DMS 273 (cell line): ENCODE data around the gene GATB.

Experiments used
- DNase-seq: peaks from one replicate; lab custom pipeline; 2025; ENCODE audit not compliant: unreplicated experiment; lab: John Stamatoyannopoulos, UW

GATB gene

DNA sequence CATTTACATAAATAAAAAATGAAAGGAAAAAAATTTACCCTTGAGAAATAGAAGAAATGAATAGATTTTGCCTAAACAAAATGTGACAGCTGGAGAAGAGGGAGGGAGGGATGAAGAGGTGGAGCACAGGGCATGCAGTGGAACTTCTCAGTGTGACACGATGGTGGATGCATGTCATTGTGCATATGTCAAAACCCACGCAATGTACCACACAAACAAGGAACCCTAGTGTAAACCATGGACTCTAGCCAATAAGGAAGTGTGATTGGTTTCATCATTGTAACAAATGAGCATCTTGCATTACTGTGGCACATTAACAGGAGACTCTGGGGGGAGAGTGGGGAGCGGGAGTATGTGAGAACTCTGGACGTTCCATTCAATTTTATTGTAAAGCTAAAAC is 58.6 kb downstream of the GATB start:
- no peak for DNase-seq

DNA sequence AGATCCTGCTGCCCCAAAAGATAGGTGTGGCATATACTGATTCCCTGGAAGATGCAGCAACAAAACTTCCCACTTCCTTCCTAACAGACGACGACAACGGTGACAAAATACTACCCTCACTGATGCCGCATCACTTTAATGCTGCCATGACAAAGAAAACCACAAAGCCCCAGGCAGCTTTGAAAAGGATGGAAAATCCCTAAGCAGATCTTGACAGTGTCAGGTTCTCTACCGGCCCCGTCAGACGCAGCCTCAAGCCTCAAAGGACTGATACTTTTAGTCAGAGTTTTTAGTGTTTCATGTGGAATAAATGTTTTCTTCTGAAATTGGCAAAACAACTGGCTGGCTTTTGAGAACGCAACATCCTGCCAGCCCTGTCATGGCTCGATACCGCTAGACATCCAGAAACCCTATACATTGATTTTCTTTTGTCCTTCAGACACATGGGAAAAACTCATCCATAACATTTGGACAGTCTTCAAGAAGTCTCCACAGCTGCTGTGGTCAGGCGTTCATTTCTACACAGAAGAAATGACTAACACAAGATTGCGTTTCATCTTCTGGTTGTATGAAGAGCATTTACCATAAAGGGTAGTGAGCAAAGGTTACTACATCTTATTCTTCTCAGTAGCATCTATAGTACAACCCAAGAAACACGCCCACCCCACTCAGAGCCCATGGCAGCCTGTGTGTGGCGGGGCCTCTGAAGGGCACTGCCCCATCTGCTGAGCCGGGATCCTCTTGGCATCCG is 60.1 kb downstream of the GATB start:
- DNase-seq: no peak

DNA sequence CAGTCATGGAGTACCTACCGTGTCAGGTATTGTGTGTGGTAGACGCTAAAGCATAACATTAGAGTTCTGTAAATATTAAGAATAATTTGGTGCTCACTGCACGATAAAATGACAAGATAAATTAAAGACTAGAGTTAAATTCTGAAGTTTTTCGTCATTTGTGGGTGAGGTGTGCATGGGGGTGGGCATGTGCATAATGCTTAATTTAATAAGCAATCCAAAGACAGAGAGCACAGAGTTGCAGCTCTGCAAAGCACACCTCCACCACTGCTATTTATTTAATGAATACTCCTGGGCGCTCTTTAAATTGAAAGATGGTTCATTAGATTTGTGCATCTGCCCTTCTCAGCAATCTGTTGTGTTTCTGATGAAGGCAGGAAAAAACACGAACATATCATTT is 62.6 kb downstream of the GATB start:
- no peak for DNase-seq

DNA sequence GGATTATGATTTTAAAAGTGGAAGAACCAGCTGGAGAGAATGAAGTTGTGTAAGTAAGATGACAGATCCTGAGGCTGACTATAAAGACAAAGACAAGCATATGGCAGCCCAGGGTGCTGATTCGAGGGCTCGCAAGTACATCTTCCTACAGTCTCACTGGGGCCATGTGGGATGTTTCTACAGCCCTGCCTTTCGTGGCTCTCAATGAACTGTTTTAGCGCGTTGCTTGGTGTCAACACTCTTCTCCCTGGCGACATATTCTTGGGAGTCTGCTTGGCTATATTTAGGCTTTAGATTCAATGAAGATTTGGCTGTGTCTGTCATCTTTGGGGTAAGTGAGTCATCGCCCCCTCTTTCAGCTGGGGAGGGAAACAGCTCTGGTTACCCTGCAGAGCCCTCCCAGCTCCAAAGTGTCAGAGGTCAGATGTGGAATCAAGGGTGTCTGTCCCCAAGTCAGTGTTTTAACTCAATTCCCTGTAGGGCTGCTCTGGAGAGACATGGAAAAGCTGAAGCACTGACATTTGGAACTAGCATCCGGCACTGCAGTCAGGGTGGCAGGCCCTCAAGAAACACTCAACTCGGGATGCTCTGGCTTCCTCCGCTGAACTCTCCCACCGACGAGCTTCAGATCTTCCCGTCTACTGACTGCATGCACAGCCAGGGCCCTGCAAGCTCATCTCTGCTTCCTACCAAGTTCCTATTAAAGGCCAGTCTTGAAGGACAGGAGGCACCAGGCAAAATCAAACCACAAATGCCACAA is 65.7 kb downstream of the GATB start:
- no peak for DNase-seq

DNA sequence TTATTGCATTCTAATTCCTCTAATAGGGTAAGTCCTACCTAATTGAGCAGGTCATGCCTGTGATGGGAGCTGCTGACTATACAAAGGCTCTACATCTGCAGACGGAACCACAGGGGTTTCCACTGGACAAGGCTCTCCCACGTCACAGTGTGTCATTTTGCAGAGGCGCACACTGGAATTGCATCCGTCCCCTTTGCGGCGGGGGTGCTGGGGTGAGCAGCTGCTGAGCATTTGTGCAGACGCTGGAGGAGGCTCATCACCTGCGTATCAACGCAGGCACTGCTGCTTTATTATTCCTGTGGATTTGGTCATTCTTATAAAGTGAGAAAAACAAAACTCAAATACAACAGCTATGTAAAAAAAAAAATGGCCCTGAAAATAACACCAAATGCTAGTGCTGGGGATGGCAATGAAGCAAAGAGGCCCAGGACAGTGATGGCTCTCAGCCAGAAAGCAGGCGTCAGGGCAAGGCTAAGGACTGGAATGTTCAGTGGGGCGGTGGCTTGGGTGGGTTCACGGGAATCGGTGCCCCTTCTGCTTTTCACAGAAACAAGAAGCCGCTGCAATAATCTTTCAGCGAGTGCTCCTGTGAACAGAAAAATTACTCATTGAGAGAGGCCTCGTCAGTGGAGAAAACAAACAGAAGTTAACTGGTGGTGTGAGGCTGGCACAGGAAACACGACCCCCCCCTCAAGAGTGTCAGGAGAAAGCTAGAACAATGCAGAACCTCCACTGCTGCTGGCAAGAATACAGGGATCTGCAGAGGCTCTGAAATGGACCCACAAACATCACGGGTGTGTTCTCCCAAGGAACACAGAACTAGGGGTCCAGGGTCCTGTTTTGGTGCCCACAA is 67.8 kb downstream of the GATB start:
- DNase-seq: no peak

DNA sequence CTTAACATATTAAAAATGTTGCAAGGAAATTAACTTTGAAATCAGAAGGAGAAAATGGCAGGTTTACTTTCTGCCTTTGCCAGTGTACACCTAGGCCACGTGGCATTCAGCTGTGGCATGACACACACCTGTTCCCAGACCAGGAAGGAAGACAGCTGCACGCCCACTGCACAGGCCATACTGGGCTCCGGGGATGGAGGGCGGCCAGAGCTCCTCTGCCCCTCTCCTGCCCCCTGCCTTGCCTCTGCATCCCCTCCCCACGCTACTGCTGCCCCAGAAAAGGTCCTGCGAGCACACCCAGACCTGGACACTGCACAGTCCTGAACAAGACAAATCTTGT is 68.4 kb downstream of the GATB start:
- DNase-seq: no peak

DNA sequence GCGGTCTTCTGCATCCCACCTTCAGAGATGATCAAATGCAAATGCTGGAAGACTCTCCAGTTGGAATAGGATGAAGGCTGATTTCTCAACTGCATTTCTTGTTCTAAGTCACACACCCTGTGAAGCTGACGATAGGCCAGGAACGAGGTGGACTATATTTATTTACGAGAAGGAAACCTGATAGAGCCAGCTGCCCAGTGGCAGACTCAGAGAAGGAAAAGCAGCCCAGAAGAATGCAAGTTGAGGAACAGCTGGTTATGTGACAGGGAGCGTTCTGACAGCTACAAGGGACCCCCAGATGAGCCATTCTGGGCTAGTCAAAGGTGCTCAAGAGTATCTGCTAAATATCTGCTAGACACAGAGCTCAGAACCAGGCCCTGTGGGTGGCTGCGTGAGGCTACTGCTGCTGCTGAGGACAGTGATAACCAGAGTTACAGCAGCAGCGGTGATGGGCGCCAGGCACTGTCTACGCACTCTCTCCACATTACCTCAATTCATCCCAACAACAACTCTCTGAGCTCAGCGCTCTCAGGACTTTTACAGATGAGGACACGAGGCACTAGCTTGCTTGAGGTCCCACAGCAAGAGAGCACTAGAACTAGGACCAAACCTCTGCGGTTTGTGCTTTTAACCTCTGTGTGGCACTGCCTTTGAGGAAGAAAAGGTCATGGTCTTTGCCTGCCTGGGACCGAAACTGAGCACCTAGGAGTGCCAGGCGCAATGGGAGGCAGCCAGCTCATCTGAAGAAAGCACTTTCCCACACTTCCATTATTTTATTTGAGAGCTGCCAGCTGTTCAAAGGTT is 69.0 kb downstream of the GATB start:
- DNase-seq: no peak

DNA sequence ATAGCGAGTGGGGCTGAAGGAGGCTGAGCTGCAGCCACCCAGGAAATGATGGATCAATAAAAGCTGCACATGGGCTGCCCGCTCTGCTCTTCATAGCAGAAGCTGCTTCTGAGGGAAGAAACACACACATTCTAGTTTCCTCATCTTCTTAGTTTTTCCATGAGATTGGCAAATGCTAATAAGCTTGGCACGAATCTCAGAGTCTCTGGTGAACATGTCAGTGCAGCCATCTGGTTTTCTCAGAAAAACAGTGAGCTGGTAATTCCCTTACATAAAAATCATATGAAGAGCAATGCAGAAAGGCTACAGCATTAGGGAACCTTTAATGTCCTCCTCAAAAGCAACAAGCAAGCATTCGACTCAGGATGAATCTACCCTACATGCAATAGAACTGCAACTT is 69.9 kb downstream of the GATB start:
- peak; percentile 21 for DNase-seq

DNA sequence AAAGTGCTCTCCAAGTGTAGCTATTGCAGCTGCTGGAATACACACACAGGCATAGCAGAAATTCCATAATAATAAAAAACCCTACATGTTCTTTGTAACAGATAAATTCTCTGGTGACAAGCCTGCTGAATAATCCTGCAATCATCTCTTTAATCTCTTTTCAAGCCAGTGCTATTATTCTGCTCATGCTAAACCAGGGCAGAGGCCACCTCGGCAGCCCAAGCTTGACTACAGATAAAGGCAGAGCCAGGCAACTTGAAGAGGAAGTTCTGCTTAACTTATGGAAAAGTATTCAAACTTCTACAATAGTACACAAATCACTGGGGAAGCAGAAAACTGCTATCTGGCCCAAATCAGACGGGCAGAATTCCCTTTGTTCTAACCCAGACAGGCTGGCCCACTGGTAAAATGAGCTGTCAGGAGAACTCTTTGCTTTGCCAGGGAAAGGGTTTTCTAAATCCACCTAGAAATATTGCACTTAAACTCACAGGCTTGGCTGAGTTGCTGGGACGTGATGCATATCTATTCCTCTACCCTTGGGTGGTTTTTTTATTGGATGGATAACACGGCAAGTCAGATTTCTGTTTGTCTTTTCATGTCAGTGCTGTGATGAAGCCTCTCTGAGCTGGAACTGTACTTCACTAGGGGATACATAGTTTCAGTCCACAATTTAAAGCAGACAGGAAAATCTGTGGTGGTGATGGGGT is 70.5 kb downstream of the GATB start:
- DNase-seq: no peak

DNA sequence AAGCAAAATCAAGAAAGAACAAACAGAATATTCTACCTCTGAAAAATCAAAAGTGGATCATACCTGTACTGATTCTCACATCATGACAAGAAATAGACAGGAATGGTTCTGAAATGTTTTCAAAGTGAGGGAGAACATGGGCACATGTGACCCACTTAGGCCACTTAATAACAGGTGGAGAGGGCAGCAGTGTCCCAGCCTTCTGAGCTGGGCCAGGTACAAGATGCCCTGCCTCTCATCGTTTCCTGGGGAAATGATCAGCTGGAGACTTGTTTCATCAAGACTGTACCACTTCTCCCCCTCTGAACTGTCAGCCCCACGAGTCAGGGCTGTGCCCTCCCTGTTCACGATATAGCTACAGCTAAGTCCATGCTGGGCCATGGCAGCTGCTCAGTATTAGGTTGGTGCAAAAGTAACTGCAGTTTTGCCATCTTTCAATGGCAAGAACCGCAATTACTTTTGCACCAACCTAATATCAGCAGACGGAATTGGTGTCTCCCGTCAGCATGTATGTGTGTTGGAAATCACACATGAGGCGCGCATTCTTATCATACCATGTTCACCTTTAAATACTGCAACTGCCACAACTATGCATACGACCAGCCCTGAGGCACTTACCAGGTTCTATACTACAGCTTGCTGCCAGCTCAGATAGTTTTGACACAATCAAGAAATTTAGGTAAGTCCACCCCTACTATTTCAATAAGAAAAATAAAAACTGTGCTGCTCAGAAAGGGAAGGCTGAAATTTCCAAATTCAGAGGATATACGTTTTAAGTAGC is 71.4 kb downstream of the GATB start:
- no peak for DNase-seq

DNA sequence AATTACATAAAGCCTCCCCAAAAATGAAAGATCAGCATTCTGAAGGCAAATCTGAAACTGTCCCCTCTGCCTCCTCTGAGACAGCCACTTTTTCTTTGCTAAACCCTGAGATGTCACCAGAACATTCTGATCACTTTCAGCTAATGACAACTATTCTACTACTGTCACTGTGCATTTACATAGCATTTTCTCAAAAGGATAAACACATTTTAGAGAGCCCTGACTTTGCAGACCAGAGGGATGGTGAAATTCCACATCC is 72.1 kb downstream of the GATB start:
- DNase-seq: no peak

DNA sequence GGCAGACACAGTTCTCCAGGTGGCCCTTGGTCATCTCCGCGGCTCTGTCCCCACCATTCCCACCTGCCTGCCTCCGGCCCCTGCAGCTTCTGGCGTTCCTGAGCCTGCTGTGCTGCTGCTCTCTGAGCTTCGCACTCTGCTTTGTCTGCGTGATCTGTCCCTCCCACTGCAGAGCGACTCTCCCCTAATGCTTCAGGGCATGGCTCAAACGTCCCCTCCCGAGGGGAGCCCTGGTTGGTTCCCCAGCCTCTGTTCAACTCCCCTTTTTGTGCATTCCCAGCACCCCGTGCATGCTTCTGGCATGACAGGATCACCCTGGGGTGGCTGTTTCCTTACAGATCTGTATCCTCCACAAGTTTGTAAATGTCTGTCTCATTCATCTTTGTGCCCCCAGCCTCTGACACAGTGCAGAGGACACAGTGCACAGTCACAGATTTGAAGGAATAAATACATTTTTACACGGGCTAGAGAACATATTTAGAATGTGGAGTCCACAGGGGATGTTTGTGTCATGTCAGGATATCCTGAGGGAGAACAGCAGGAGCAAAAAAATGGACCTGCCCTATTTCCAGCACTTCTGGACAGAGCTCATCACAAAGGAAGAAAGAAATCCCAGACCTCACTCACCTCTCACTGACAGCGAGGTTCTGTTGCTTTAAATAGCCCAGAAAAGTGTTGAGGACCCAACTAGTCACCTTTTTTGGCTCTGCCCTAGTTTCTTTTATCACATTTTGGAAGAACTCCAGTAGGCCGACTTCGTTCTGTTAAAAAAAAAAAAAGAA is 72.6 kb downstream of the GATB start:
- DNase-seq: no peak

DNA sequence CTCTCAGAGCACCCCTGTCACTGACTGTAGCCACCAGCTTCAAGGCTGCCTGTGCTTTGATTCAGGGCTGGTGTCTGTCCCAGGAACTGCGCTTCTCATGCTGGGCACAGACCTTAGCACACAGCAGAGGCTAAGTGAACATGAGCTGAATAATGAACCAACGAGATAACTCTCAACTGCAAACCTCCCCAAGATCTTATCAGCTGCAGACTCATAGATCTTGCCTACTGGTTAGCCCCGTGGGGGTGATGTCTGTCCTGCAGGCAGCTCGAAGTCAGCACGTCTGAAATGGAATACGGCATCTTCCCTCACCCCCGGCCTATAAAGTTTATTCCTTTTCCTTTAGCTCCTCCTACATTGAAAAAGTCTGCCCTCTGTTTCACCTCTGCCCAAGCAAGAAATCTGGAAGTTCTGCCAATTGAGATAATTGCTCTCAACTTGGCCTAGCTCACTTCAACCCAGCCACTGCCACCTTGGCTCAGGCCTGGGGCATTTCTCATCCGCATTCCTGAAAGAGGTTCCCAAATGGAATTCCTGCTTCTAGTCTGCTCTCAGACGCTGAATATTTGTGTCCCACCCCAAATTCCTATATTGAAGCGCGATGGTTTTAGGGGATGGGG is 73.7 kb downstream of the GATB start:
- no peak for DNase-seq

DNA sequence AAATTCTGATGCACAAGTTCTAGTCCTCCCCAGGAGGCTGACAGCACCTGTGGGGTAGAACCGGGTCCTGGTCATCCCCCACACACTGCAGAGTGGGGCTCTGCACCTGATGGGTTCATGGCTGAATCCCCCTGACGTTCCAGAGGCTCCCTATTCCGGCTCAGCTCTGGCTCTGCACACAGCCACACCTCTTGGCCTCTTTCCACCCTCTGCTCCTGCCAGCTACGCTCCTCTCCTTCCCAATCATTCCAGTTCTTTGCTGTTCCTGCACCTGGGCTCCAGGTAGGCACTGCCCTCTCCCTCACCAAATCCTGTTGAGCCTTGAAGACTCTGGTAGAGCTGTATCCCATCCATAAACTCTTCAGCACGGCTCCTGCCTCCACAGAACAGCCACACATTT is 75.5 kb downstream of the GATB start:
- no peak for DNase-seq

DNA sequence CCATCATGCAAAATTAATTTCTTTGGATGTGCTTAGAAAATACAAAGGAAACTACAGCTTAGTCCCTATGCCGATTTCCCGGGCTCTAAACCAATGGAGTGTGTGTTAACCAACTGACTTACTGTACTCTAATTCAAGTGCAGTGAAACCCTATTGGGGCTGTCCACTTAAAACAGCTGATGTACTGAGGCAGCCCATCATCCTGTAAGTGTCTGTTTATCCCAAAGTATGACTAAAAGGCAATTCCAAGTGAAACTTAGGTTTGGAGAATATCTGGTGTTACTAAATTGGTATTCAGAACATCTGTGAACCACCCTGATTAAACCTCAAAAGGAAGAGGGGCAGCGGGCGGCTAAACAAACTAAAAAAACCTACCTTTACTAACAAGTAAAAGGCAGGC is 79.7 kb downstream of the GATB start:
- no peak for DNase-seq

DNA sequence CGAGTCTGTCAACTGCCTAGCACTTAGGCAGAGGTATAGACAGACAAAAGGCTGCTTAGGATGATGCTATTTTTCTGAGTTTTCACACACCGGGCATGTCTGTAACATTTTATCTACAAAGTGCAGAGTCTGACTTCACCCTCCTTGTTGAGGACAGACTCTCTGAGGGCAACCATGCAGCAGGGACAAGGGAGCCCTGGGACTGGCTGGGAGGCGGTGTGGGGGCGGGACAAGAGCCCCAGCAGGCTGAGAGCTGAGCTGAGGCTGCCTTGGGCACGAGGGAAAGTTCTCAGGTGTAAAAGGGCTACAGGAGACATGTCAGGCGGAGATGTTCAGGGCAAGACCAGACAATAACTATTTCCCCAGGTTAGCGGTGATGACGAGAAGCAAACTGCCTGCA is 81.6 kb downstream of the GATB start:
- no peak for DNase-seq

DNA sequence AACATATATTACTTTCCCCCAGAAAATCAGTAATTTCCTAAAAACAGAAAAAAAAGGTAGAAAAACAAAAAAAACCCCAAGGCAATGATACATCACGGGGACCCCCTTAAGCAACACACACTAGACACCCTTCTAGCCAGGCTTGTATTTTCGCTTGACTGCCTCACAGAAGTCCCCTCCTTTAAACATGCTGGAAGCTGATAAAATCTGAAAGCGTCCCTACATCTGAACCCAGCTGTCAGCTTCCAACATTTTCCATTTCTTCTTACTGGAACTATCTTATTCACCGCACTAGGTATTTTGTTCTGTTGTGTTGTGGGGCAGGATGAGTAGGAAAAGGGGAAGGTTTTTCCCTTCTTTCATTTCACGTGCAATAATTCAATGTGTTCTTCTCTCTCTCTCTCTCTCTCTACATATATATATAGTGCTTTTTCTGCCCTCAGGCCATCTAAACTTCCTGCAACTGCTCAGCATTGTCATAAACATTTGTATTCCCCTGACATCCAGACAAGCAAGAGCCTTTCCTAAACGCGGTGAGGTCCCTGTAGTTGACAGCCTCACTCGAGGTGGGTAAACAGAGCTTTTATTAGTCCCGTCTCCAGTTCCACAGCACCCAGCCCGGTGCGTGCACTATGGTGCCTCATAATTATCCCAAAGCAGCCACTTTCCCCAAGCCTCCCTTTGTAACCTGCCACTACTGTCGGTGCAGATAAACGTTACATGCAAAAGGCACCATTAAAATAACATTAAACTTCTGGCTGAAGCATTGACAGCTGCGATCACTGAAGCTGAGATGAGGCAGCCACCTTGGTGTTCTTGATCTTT is 82.5 kb downstream of the GATB start:
- no peak for DNase-seq

DNA sequence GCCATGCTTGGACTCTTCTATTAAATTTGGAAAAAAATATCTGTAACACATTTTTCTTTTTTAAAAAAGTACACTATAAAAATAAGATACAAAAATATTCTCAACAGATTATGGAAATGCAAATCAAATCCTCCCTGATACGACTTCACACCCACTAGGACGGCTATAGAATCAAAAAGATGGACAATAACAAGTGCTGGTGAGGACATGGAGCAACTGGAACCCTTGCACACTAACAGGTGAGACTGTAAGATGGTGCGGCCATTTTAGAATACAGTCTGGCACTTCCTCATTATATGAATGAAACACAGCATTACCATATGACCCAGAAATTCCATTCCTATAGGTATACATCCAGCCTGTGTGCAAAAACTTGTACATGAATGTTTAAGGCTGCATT is 83.6 kb downstream of the GATB start:
- DNase-seq: no peak
